Hepatocyte (in vitro differentiated cells): Measurements from ENCODE around the gene ANKRD55. TPM values are rescaled to one million over a fixed set of nuclear protein-coding genes. Genes with fewer than 3 reads are reported as not detected.
"Not testable (repeated sequence)": the region's sequence is repeated elsewhere in the genome, so short reads cannot be mapped to it uniquely, and the experiment has no call there.

ENCODE experiments used
- DNase-seq: peaks from one replicate; pipeline ENCODE4 v3.0.0-alpha.2; 2016; ENCODE audit warnings: low spot score
- H2AFZ ChIP-seq: fragments of 200-600 bp; sonication (generic); 2 replicates; pipeline ENCODE4 v1.6.0; 2016; ENCODE audit warnings: antibody characterized with exemption, mild to moderate bottlenecking
- H3K27ac ChIP-seq: fragments of 200-600 bp; sonication (generic); 2 replicates; pipeline ENCODE4 v1.5.1; 2016; ENCODE audit warnings: mild to moderate bottlenecking
- H3K27me3 ChIP-seq: fragments of 200-600 bp; sonication (generic); 2 replicates; pipeline ENCODE4 v1.6.1; 2016
- H3K36me3 ChIP-seq: fragments of 200-600 bp; sonication (generic); replicated peaks from 2 replicates; pipeline ENCODE4 v1.5.1; 2016; ENCODE audit warnings: low read depth; ENCODE audit not compliant: insufficient read depth
- H3K4me1 ChIP-seq: fragments of 200-600 bp; sonication (generic); 2 replicates; pipeline ENCODE4 v1.5.1; 2016; ENCODE audit warnings: mild to moderate bottlenecking, moderate library complexity; ENCODE audit not compliant: insufficient read depth
- H3K4me2 ChIP-seq: fragments of 200-600 bp; sonication (generic); 2 replicates; pipeline ENCODE4 v1.6.0; 2016
- H3K4me3 ChIP-seq: fragments of 200-600 bp; sonication (generic); 2 replicates; pipeline ENCODE4 v1.5.1; 2016; ENCODE audit warnings: mild to moderate bottlenecking
- H3K79me2 ChIP-seq: fragments of 200-600 bp; sonication (generic); 2 replicates; pipeline ENCODE4 v1.6.0; 2017; ENCODE audit warnings: mild to moderate bottlenecking
- H3K9me2 ChIP-seq: fragments of 200-600 bp; sonication (generic); replicated peaks from 2 replicates; pipeline ENCODE4 v1.6.0; 2017; ENCODE audit warnings: mild to moderate bottlenecking; ENCODE audit not compliant: insufficient read depth
- H3K9me3 ChIP-seq: fragments of 200-600 bp; sonication (generic); 2 replicates; pipeline ENCODE4 v1.5.1; 2016; ENCODE audit warnings: low read depth, mild to moderate bottlenecking
- H4K20me1 ChIP-seq: fragments of 200-600 bp; sonication (generic); 2 replicates; pipeline ENCODE4 v1.6.0; 2016; ENCODE audit warnings: mild to moderate bottlenecking; ENCODE audit not compliant: insufficient read depth, poor library complexity, severe bottlenecking
- CTCF ChIP-seq: fragments of 200-600 bp; sonication (generic); IDR thresholded peaks from 2 replicates; pipeline ENCODE4 v1.5.1; 2016; ENCODE audit warnings: antibody characterized with exemption, mild to moderate bottlenecking; ENCODE audit not compliant: poor library complexity
- EZH2 ChIP-seq: fragments of 200-600 bp; sonication (generic); IDR thresholded peaks from 2 replicates; pipeline ENCODE4 v1.6.1; 2016; ENCODE audit warnings: antibody characterized with exemption, mild to moderate bottlenecking, borderline replicate concordance
- EZH2phosphoT487 ChIP-seq: fragments of 200-600 bp; sonication (generic); IDR thresholded peaks from one replicate; pipeline ENCODE4 v1.6.1; 2018; ENCODE audit warnings: antibody characterized with exemption, mild to moderate bottlenecking, low read depth, moderate library complexity; ENCODE audit not compliant: unreplicated experiment, severe bottlenecking
- WGBS: methylation state at CpG from one replicate; pipeline ENCODE4 v1.1.6; 2016; ENCODE audit warnings: low lambda C conversion rate; ENCODE audit errors: missing lambda C conversion rate; 5-methylcytosine and 5-hydroxymethylcytosine counted together
- polyA plus RNA-seq: library from polyadenylated mRNA; unstranded; fragments of >200 nt; fragmentation: Nextera tagmentation; extraction: Ambion mirVana; gene quantifications from 2 replicates; pipeline ENCODE4 v1.2.1, GENCODE V29; 2016
- total RNA-seq: library from RNA; depleted of rRNA; stranded (reverse); fragments of >200 nt; gene quantifications from 2 replicates; pipeline ENCODE4 v1.2.3, GENCODE V29; 2014

ANKRD55 gene
- total and polyA plus RNA-seq, 2 experiments from 2014 or later = 0.20 to 0.31 TPM

- Histone ChIP-seq H3K27me3 (no peaks in the 10 kb centered on the region), H3K4me3 (no peak overlapping the region), H3K79me2 (no peaks in the 10 kb centered on the region), H4K20me1 (no peaks in the 10 kb centered on the region), H3K27ac (peak overlapping the region; percentile 1), H3K9me3 (no peaks in the 10 kb centered on the region), H3K9me2 (no peaks in the 10 kb centered on the region), H3K4me2 (no peak overlapping the region), H3K4me1 (peaks cover 25% of the 10 kb centered on the region), H3K36me3 (no peaks in the 10 kb centered on the region), H2AFZ (no peak overlapping the region)
- no peak for DNase-seq
- 79% methylated on average over 9 of the region's 9 CpGs for WGBS
- TF ChIP-seq CTCF (no peak), EZH2 (no peak), EZH2phosphoT487 (no peak)
Observed at GRCh38 chr5:56154732-56155484, 78.2 kb downstream of the ANKRD55 start.

DNA sequence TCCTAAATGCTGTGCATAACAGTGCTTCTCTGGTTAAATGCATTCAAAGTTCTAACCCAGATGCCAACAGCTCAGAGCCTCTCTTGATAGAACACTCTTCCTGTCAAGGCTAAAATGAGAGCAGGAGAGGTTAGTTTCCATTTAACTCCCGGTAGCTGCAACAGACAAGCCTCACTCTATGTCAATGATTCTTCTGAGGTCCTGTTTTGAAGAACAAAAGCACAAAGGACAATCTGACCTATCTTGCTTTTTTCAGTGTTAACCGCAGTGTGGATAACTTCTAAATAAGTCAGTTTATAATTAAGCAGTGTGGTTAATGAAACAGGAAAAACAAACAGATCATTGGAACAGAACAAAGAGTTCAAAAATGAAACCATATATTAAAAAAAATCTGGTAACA, 80.7 kb downstream of the ANKRD55 start:
- TF ChIP-seq EZH2 = no peak
- TF ChIP-seq CTCF = no peak
- no peak for TF ChIP-seq EZH2phosphoT487
- no peaks in the 10 kb centered on the region for H4K20me1 ChIP-seq
- no peaks in the 10 kb centered on the region for H3K9me2 ChIP-seq
- H3K27ac ChIP-seq = no peak overlapping the region
- DNase-seq = no peak
- H3K4me1 ChIP-seq = peaks cover 27% of the 10 kb centered on the region
- H3K79me2 ChIP-seq = no peaks in the 10 kb centered on the region
- no peaks in the 10 kb centered on the region for H3K36me3 ChIP-seq
- WGBS = 36% methylated on average over 2 of the region's 2 CpGs
- peak overlapping the region; percentile 11 for H3K4me2 ChIP-seq
- H2AFZ ChIP-seq = no peak overlapping the region
- H3K4me3 ChIP-seq = no peak overlapping the region
- H3K27me3 ChIP-seq = no peaks in the 10 kb centered on the region
- H3K9me3 ChIP-seq = no peaks in the 10 kb centered on the region

GRCh38 chr5:56150756-56151155, 82.4 kb downstream of the ANKRD55 start:
- WGBS = 98% methylated on average over 9 of the region's 9 CpGs
- not testable (repeated sequence) for H3K4me3 ChIP-seq, H3K79me2 ChIP-seq, H2AFZ ChIP-seq, H4K20me1 ChIP-seq, H3K9me3 ChIP-seq, H3K4me2 ChIP-seq, H3K9me2 ChIP-seq, DNase-seq, H3K36me3 ChIP-seq, H3K27ac ChIP-seq, H3K27me3 ChIP-seq
- H3K4me1 ChIP-seq = peaks cover 16% of the 10 kb centered on the region

- TF ChIP-seq CTCF (no peak), EZH2 (no peak), EZH2phosphoT487 (no peak)
- no peaks in the 10 kb centered on the region for H3K36me3 ChIP-seq
- no peaks in the 10 kb centered on the region for H3K27me3 ChIP-seq
- WGBS = 37% methylated on average over 4 of the region's 4 CpGs
- DNase-seq = no peak
- no peaks in the 10 kb centered on the region for H3K9me2 ChIP-seq
- no peaks in the 10 kb centered on the region for H4K20me1 ChIP-seq
- H3K27ac ChIP-seq = peak overlapping the region; percentile 5
- H3K79me2 ChIP-seq = no peaks in the 10 kb centered on the region
- H3K4me3 ChIP-seq = no peak overlapping the region
- H3K4me2 ChIP-seq = peak overlapping the region; percentile 6
- H2AFZ ChIP-seq = no peak overlapping the region
- peaks cover 15% of the 10 kb centered on the region for H3K4me1 ChIP-seq
- H3K9me3 ChIP-seq = no peaks in the 10 kb centered on the region
Observed at GRCh38 chr5:56148453-56148971, 84.6 kb downstream of the ANKRD55 start.
